GM23248 (cell line): ENCODE results near the gene AGAP2. TPM values are rescaled to one million over a fixed set of nuclear protein-coding genes. Genes with fewer than 3 reads are reported as not detected.
A peak's percentile ranks its signal among the peaks of the same experiment; 100 is the strongest.

Experiments used
- DNase-seq: peaks from one replicate; pipeline ENCODE4 v3.0.0-alpha.2; 2015
- H2AFZ ChIP-seq: fragments of 200-600 bp; sonication (generic); 2 replicates; pipeline ENCODE4 v1.6.1; 2016; ENCODE audit warnings: antibody characterized with exemption
- H3F3A ChIP-seq: fragments of 200-600 bp; sonication (generic); 2 replicates; pipeline ENCODE4 v1.6.1; 2016; ENCODE audit warnings: mild to moderate bottlenecking, antibody characterized with exemption, mixed run types; ENCODE audit not compliant: insufficient read depth
- H3K27ac ChIP-seq: fragments of 200-600 bp; sonication (generic); 2 replicates; pipeline ENCODE4 v1.5.1; 2016; ENCODE audit warnings: mild to moderate bottlenecking
- H3K27me3 ChIP-seq: fragments of 200-600 bp; sonication (generic); replicated peaks from 2 replicates; pipeline ENCODE4 v1.6.1; 2016; ENCODE audit warnings: mild to moderate bottlenecking; ENCODE audit not compliant: insufficient read depth
- H3K36me3 ChIP-seq: fragments of 200-600 bp; sonication (generic); 2 replicates; pipeline ENCODE4 v1.6.1; 2016; ENCODE audit warnings: low read depth, mild to moderate bottlenecking
- H3K4me1 ChIP-seq: fragments of 200-600 bp; sonication (generic); 2 replicates; pipeline ENCODE4 v1.6.1; 2016; ENCODE audit warnings: mild to moderate bottlenecking; ENCODE audit not compliant: insufficient read depth
- H3K4me2 ChIP-seq: fragments of 200-600 bp; sonication (generic); one replicate; pipeline ENCODE4 v1.6.1; 2016; ENCODE audit warnings: mild to moderate bottlenecking; ENCODE audit not compliant: unreplicated experiment
- H3K4me3 ChIP-seq: fragments of 200-600 bp; sonication (generic); 2 replicates; pipeline ENCODE4 v1.5.1; 2016; ENCODE audit warnings: mild to moderate bottlenecking
- H3K79me2 ChIP-seq: fragments of 200-600 bp; sonication (generic); 2 replicates; pipeline ENCODE4 v1.6.1; 2016; ENCODE audit warnings: mild to moderate bottlenecking; ENCODE audit not compliant: insufficient read depth
- H3K9ac ChIP-seq: fragments of 200-600 bp; sonication (generic); 2 replicates; pipeline ENCODE4 v1.6.1; 2016; ENCODE audit warnings: mild to moderate bottlenecking
- H3K9me2 ChIP-seq: fragments of 200-600 bp; sonication (generic); 2 replicates; pipeline ENCODE4 v1.6.1; 2016; ENCODE audit warnings: mixed run types, mild to moderate bottlenecking, moderate library complexity; ENCODE audit not compliant: insufficient read depth
- H3K9me3 ChIP-seq: fragments of 200-600 bp; sonication (generic); one replicate; pipeline ENCODE4 v1.6.1; 2017; ENCODE audit warnings: low read depth
- H4K20me1 ChIP-seq: fragments of 200-600 bp; sonication (generic); 2 replicates; pipeline ENCODE4 v1.6.0; 2016; ENCODE audit not compliant: insufficient read depth
- EZH2 ChIP-seq: fragments of 200-600 bp; sonication (generic); IDR thresholded peaks from 2 replicates; pipeline ENCODE4 v1.6.1; 2018; ENCODE audit warnings: antibody characterized with exemption, mild to moderate bottlenecking; ENCODE audit not compliant: insufficient read depth, poor library complexity, severe bottlenecking
- EZH2phosphoT487 ChIP-seq: fragments of 200-600 bp; sonication (generic); IDR thresholded peaks from 2 replicates; pipeline ENCODE4 v1.6.1; 2018; ENCODE audit warnings: antibody characterized with exemption, moderate library complexity, mild to moderate bottlenecking, low read depth; ENCODE audit not compliant: insufficient read depth
- WGBS, 2 experiments: methylation state at CpG; one replicate each; pipeline ENCODE4 v1.1.6; 2015 to 2017; ENCODE audit warnings: low lambda C conversion rate in 2 of 2, low coverage in 1 of 2; ENCODE audit errors: missing lambda C conversion rate in 2 of 2; 5-methylcytosine and 5-hydroxymethylcytosine counted together
- in situ Hi-C: fragments of 300-500 bp; cut with MboI; formaldehyde crosslinking; loops from 2 replicates; pipeline ENCODE4 v1.15.0; 2020
- polyA plus RNA-seq: library from polyadenylated mRNA; unstranded; fragments of >200 nt; fragmentation: Nextera tagmentation; extraction: Ambion mirVana; gene quantifications from 2 replicates; pipeline ENCODE4 v1.2.1, GENCODE V29; 2016
- total RNA-seq: library from RNA; depleted of rRNA; stranded (reverse); fragments of >200 nt; shearing (Covaris generic); gene quantifications from 2 replicates; pipeline ENCODE4 v1.2.3, GENCODE V29; 2014

AGAP2 gene
- total and polyA plus RNA-seq, 2 experiments from 2014 or later, result not detected

DNA sequence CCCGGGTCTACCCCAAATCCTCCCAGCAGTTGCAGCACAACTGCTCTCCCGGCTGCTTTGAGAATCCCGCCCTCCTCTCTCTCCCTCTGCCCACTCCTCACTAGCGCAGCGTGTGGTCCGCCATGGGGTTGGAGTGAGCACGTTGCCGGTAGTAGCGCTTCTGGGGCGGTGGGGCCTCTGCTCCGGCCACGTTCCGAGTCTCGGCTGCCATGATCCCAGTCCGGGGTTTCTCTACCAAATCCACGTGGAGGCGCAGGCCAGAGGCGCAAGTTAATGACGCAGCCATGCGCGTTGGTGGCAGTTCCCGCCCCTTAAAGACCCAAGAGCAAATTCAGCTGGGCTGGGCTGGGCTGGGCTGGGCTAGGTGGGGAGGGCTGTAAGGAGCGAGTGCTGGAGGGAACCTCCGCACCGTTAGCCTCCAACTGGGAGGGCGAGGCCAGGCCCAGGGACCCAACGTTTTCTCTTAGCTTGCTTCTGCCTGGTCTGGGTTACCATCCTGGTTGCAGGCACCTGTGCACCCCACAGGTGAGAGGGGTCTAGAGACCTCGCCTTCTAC is 33.4 kb upstream of the AGAP2 start, which contains the start of gene METTL1:
Gene METTL1, minus strand, starts transcription at position 233 of the 556 bp plus-strand sequence. Its CDS starts 22 bp downstream, at position 211.
- H2AFZ ChIP-seq, result peak within 1 kb of the TSS; percentile 98
- H3K9ac ChIP-seq, result peak within 1 kb of the TSS; percentile 98
- no peaks in the 10 kb centered on the region for H3K36me3 ChIP-seq
- H3F3A ChIP-seq, result no peaks in the 10 kb centered on the region
- no peaks in the 10 kb centered on the region for H4K20me1 ChIP-seq
- H3K4me1 ChIP-seq, result peaks cover 9% of the 10 kb centered on the region
- in situ Hi-C loops, result no loop called here
- DNase-seq, result peak; percentile 98
- no peaks in the 10 kb centered on the region for H3K9me2 ChIP-seq
- peak within 1 kb of the TSS; percentile 99 for H3K4me3 ChIP-seq
- 2% methylated on average over 27 to 28 of the region's 28 CpGs for WGBS, 2 experiments
- no peaks in the 10 kb centered on the region for H3K9me3 ChIP-seq
- peak within 1 kb of the TSS; percentile 99 for H3K4me2 ChIP-seq
- H3K27me3 ChIP-seq, result no peaks in the 10 kb centered on the region
- peaks cover 31% of the 10 kb centered on the region for H3K79me2 ChIP-seq
- TF ChIP-seq EZH2phosphoT487, result no peak
- no peak for TF ChIP-seq EZH2
- H3K27ac ChIP-seq, result peak within 1 kb of the TSS; percentile 99

DNA sequence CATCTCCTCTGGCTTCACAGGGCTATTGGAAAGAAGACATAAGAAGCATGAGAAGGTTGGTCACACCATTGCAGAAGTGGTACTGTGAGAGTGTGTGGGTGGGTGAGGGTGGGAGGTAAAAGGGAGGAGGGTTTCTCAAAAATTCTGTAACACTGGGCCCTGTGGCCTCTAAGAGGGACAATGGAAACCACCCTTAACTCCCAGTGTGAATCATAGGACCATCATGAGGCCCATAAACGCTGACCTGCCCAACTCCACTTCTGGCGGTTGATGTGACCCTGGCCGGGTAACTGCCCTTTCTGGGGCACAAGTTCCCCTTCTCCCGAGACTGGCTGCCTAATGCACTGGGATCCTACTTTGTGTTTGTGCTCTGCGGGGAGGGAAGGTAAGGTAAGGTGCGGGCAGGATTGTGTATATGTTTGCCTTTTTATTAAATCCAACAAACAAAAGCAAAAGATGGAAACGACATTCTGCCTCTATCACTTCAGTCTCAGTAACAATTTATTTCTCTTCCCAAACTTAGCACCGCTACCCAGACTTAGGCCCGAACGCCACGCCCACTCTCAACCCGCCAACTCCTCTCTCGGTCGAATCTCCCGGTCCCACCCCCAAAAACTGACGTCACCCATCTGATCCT is 32.8 kb upstream of the AGAP2 start:
- DNase-seq, result peak; percentile 95
- no peaks in the 10 kb centered on the region for H4K20me1 ChIP-seq
- no peak for TF ChIP-seq EZH2phosphoT487
- TF ChIP-seq EZH2, result no peak
- H3F3A ChIP-seq, result peaks cover 1% of the 10 kb centered on the region; the same call in 1 of the 2 replicates
- no peaks in the 10 kb centered on the region for H3K36me3 ChIP-seq
- H2AFZ ChIP-seq, result peak overlapping the region; percentile 98
- H3K9ac ChIP-seq, result peak overlapping the region; percentile 98
- peak overlapping the region; percentile 99 for H3K4me3 ChIP-seq
- peaks cover 31% of the 10 kb centered on the region for H3K79me2 ChIP-seq
- 0 to 2% methylated on average over 16 of the region's 16 CpGs for WGBS, 2 experiments
- peaks cover 12% of the 10 kb centered on the region for H3K4me1 ChIP-seq
- H3K9me2 ChIP-seq, result no peaks in the 10 kb centered on the region
- H3K9me3 ChIP-seq, result no peaks in the 10 kb centered on the region
- peak overlapping the region; percentile 99 for H3K27ac ChIP-seq
- in situ Hi-C loops, result no loop called here
- peak overlapping the region; percentile 99 for H3K4me2 ChIP-seq
- H3K27me3 ChIP-seq, result no peaks in the 10 kb centered on the region

DNA sequence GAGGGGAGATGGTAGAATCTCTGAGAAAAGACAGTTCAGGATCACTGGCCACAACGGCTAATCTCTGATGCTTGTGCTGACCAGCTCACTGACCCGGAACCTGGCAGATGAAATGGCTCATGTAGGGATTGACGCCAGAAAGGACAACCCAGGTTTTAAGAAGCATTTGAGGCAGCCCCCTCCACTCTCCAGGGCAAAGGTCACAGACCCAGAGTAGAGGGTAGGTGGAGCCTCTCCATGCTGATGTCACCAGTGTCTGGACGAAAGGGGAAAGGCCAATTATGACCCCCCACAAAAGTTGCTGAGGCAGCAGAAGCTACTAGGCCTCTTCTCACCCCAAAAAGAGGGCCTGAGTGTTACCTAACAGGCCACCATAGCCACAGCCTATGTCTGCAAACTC is 32.2 kb upstream of the AGAP2 start:
- no peak for DNase-seq
- Histone ChIP-seq H2AFZ (no peak overlapping the region), H3K36me3 (no peaks in the 10 kb centered on the region), H3K9ac (peak overlapping the region; percentile 98), H3K27ac (peak overlapping the region; percentile 99), H3K4me2 (peak overlapping the region; percentile 99), H4K20me1 (no peaks in the 10 kb centered on the region), H3K4me1 (peaks cover 12% of the 10 kb centered on the region), H3K9me3 (no peaks in the 10 kb centered on the region), H3K27me3 (peaks cover 4% of the 10 kb centered on the region), H3K79me2 (peaks cover 31% of the 10 kb centered on the region), H3F3A (peaks cover 4% of the 10 kb centered on the region; the same call in 1 of the 2 replicates), H3K4me3 (peak overlapping the region; percentile 99), H3K9me2 (no peaks in the 10 kb centered on the region)
- no peak for TF ChIP-seq EZH2
- TF ChIP-seq EZH2phosphoT487, result no peak
- in situ Hi-C loops, result no loop called here
- 88 to 92% methylated on average over 4 of the region's 4 CpGs for WGBS, 2 experiments

DNA sequence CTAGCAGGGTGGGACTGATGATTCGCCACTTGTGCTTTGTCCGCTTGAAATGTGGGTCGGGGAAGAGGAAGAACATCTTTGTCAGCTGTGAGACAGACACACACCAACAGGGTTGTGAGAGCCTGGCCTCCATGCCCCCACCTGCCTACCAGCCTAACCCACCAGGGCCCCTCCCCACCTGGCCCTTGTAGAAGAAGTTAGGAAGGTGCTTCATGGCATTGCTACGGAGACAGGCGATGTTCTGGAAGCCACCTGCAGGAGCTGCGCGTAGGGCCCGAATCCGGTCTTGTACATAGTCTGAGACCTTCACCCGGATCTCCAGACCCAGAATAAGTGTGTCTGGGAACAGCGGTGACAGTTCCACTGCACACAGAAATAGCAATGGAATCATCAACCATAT is 31.1 kb upstream of the AGAP2 start:
- Histone ChIP-seq H3K4me3 (no peak overlapping the region), H4K20me1 (no peaks in the 10 kb centered on the region)

More for the DNA sequence above, 31.1 kb upstream of the AGAP2 start:
- no peak for DNase-seq
- WGBS, 2 experiments, result 94 to 96% methylated on average over 11 of the region's 11 CpGs
- in situ Hi-C loops, result no loop called here
- no peaks in the 10 kb centered on the region for H3K9me2 ChIP-seq
- no peaks in the 10 kb centered on the region for H3K36me3 ChIP-seq
- no peak overlapping the region for H3K4me2 ChIP-seq
- no peak overlapping the region for H3K27ac ChIP-seq
- peaks cover 31% of the 10 kb centered on the region for H3K79me2 ChIP-seq
- H2AFZ ChIP-seq, result no peak overlapping the region
- no peak for TF ChIP-seq EZH2phosphoT487
- TF ChIP-seq EZH2, result no peak
- H3K4me1 ChIP-seq, result peaks cover 12% of the 10 kb centered on the region
- peaks cover 4% of the 10 kb centered on the region; the same call in 1 of the 2 replicates for H3F3A ChIP-seq
- H3K27me3 ChIP-seq, result peaks cover 14% of the 10 kb centered on the region
- H3K9ac ChIP-seq, result no peak overlapping the region
- no peaks in the 10 kb centered on the region for H3K9me3 ChIP-seq
